Suprapubic skin (tissue), 4 donors: Measurements from ENCODE around the gene AMY1A.

Experiments
- EP300 ChIP-seq: sonication (generic); formaldehyde crosslinking; IDR thresholded peaks from one replicate; pipeline ENCODE4 v1.6.1; 2017; ENCODE audit warnings: antibody characterized with exemption
- POLR2A ChIP-seq, 2 donors: fragments of 450-650 bp; IDR thresholded peaks; one replicate each; pipeline ENCODE4 v1.6.1; 2017; ENCODE audit warnings: antibody characterized with exemption in 2 of 2, mild to moderate bottlenecking in 2 of 2, moderate library complexity in 2 of 2
- POLR2AphosphoS5 ChIP-seq, 3 donors: sonication (generic); formaldehyde crosslinking; IDR thresholded peaks; one replicate each; pipeline ENCODE4 v1.6.1; 2017; ENCODE audit warnings: antibody characterized with exemption in 3 of 3
- TF ChIP-seq, protein P1 (sequence below), 2 donors: fragments of 200-600 bp in 1 of 2; fragments of 450-650 bp in 1 of 2; sonication (generic) in 1 of 2; IDR thresholded peaks; one replicate each; pipeline ENCODE4 v1.5.1; 2016 to 2019; ENCODE audit warnings: antibody characterized with exemption in 2 of 2, mild to moderate bottlenecking in 1 of 2, moderate library complexity in 1 of 2

- TF ChIP-seq, protein P1, sequence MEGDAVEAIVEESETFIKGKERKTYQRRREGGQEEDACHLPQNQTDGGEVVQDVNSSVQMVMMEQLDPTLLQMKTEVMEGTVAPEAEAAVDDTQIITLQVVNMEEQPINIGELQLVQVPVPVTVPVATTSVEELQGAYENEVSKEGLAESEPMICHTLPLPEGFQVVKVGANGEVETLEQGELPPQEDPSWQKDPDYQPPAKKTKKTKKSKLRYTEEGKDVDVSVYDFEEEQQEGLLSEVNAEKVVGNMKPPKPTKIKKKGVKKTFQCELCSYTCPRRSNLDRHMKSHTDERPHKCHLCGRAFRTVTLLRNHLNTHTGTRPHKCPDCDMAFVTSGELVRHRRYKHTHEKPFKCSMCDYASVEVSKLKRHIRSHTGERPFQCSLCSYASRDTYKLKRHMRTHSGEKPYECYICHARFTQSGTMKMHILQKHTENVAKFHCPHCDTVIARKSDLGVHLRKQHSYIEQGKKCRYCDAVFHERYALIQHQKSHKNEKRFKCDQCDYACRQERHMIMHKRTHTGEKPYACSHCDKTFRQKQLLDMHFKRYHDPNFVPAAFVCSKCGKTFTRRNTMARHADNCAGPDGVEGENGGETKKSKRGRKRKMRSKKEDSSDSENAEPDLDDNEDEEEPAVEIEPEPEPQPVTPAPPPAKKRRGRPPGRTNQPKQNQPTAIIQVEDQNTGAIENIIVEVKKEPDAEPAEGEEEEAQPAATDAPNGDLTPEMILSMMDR (IDR thresholded peaks at IDR 0.05) = no peak
- TF ChIP-seq POLR2AphosphoS5 (IDR thresholded peaks at IDR 0.05) (no peak), POLR2A (IDR thresholded peaks at IDR 0.05) (no peak), EP300 (no peak)
Observed at GRCh38 chr1:103616362-103616761, 39.2 kb upstream of the AMY1A start.
